Measurements from ENCODE around the gene YAP1. TPM values are rescaled to one million over a fixed set of nuclear protein-coding genes. Genes with fewer than 3 reads are reported as not detected.
A peak's percentile ranks its signal among the peaks of the same experiment; 100 is the strongest.
"Not testable (repeated sequence)": the region's sequence is repeated elsewhere in the genome, so short reads cannot be mapped to it uniquely, and the experiment has no call there.

The YAP1 gene
- total RNA-seq, 1 experiment from 2014 or later, result 158 TPM

- POLR2A ChIA-PET, result interaction anchor here (0.6 to 8.9 kb wide), 3 partner anchors 8 to 346 kb away, joined by 3 to 155 read pairs (median 4); partner anchors contain the start of gene CEP126
- no TSS peak for BruUV-seq (replicated peaks)
These were observed 150.0 kb downstream of the YAP1 start for GRCh38 chr11:102260241-102260640.

GRCh38 chr11:102263379-102264003, 153.2 kb downstream of the YAP1 start:
- Mint-ChIP-seq H3K27me3 (ENCODE audit: insufficient read depth, unreplicated experiment) (no peaks in the 10 kb centered on the region), H3K36me3 (ENCODE audit: insufficient read depth, unreplicated experiment) (no peaks in the 10 kb centered on the region), H3K27ac (ENCODE audit: low read depth, unreplicated experiment) (no peak overlapping the region), H3K4me1 (ENCODE audit: insufficient read depth, unreplicated experiment) (peaks cover 9% of the 10 kb centered on the region), H3K9me3 (ENCODE audit: unreplicated experiment) (no peaks in the 10 kb centered on the region), H3K4me3 (ENCODE audit: unreplicated experiment) (no peak overlapping the region)
- POLR2A ChIA-PET, result interaction anchor here (0.6 to 1.0 kb wide), 2 partner anchors 9 to 40 kb away, joined by 3 to 4 read pairs; no protein-coding TSS in a partner anchor
- TF ChIP-seq, protein P1, sequence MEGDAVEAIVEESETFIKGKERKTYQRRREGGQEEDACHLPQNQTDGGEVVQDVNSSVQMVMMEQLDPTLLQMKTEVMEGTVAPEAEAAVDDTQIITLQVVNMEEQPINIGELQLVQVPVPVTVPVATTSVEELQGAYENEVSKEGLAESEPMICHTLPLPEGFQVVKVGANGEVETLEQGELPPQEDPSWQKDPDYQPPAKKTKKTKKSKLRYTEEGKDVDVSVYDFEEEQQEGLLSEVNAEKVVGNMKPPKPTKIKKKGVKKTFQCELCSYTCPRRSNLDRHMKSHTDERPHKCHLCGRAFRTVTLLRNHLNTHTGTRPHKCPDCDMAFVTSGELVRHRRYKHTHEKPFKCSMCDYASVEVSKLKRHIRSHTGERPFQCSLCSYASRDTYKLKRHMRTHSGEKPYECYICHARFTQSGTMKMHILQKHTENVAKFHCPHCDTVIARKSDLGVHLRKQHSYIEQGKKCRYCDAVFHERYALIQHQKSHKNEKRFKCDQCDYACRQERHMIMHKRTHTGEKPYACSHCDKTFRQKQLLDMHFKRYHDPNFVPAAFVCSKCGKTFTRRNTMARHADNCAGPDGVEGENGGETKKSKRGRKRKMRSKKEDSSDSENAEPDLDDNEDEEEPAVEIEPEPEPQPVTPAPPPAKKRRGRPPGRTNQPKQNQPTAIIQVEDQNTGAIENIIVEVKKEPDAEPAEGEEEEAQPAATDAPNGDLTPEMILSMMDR (IDR thresholded peaks at IDR 0.05; ENCODE audit: unreplicated experiment), result no peak
- CTCF ChIA-PET, result no interaction called here
- intact Hi-C loops (cut with micrococcal nuclease), result no loop called here
- BruUV-seq (replicated peaks), result no TSS peak
- DNase-seq (ENCODE audit: unreplicated experiment), result no peak

More at GRCh38 chr11:102260241-102260640, 150.0 kb downstream of the YAP1 start:
- DNase-seq (ENCODE audit: unreplicated experiment), result no peak
- CTCF ChIA-PET, result interaction anchor here (0.6 to 2.7 kb wide), 4 partner anchors 8 to 399 kb away, joined by 3 to 13 read pairs (median 4); no protein-coding TSS in a partner anchor
- intact Hi-C loops (cut with micrococcal nuclease), result no loop called here
- TF ChIP-seq, protein P1 (IDR thresholded peaks at IDR 0.05; ENCODE audit: unreplicated experiment), result no peak
- H3K4me3 Mint-ChIP-seq (ENCODE audit: unreplicated experiment), result no peak overlapping the region
- H3K27me3 Mint-ChIP-seq (ENCODE audit: insufficient read depth, unreplicated experiment), result no peaks in the 10 kb centered on the region
- no peak overlapping the region for H3K27ac Mint-ChIP-seq (ENCODE audit: low read depth, unreplicated experiment)
- H3K9me3 Mint-ChIP-seq (ENCODE audit: unreplicated experiment), result no peaks in the 10 kb centered on the region
- no peaks in the 10 kb centered on the region for H3K36me3 Mint-ChIP-seq (ENCODE audit: insufficient read depth, unreplicated experiment)
- peaks cover 13% of the 10 kb centered on the region for H3K4me1 Mint-ChIP-seq (ENCODE audit: insufficient read depth, unreplicated experiment)

DNA sequence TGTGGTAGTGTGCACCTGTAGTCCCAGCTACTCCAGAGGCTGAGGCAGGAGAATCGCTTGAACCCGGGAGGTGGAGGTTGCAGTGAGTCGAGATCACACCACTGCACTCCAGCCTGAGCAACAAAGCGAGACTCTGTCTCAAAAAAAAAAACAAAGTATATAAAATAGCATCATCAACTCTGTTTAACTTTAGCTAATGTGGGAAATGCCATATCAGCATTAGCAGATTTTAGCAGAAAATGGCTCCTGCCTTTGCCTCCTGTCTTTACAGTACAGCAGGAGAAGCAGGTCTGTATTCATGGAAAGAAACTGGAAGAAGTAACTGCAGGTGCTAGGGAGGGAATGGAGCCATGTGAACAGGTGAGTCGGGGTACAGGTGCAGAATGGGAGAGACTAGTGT, 154.5 kb downstream of the YAP1 start:
- H3K27me3 Mint-ChIP-seq (ENCODE audit: insufficient read depth, unreplicated experiment); H3K36me3 Mint-ChIP-seq (ENCODE audit: insufficient read depth, unreplicated experiment); H3K4me3 Mint-ChIP-seq (ENCODE audit: unreplicated experiment); H3K9me3 Mint-ChIP-seq (ENCODE audit: unreplicated experiment); H3K27ac Mint-ChIP-seq (ENCODE audit: low read depth, unreplicated experiment); DNase-seq (ENCODE audit: unreplicated experiment); BruUV-seq (replicated peaks): not testable (repeated sequence)
- ChIA-PET POLR2A (interaction anchor here (1.1 kb wide), 1 partner anchor 107 kb away, joined by 4 read pairs; no protein-coding TSS in a partner anchor), CTCF (interaction anchor here (0.7 kb wide), 2 partner anchors 34 to 796 kb away, joined by 3 read pairs; no protein-coding TSS in a partner anchor)
- intact Hi-C loops (cut with micrococcal nuclease), result loop anchor here (5.0 kb wide), 1 partner anchor 37 kb away; no protein-coding TSS in a partner anchor
- H3K4me1 Mint-ChIP-seq (ENCODE audit: insufficient read depth, unreplicated experiment), result peaks cover 18% of the 10 kb centered on the region

GRCh38 chr11:102266099-102266498, 155.9 kb downstream of the YAP1 start:
- Mint-ChIP-seq H3K9me3 (ENCODE audit: unreplicated experiment) (no peaks in the 10 kb centered on the region), H3K4me1 (ENCODE audit: insufficient read depth, unreplicated experiment) (peaks cover 23% of the 10 kb centered on the region), H3K36me3 (ENCODE audit: insufficient read depth, unreplicated experiment) (no peaks in the 10 kb centered on the region), H3K27ac (ENCODE audit: low read depth, unreplicated experiment) (peak overlapping the region; percentile 59), H3K27me3 (ENCODE audit: insufficient read depth, unreplicated experiment) (no peaks in the 10 kb centered on the region), H3K4me3 (ENCODE audit: unreplicated experiment) (no peak overlapping the region)
- intact Hi-C loops (cut with micrococcal nuclease), result loop anchor here (5.0 kb wide), 1 partner anchor 39 kb away; no protein-coding TSS in a partner anchor
- TF ChIP-seq, protein P1 (IDR thresholded peaks at IDR 0.05; ENCODE audit: unreplicated experiment), result no peak
- ChIA-PET POLR2A (interaction anchor here (0.7 to 5.8 kb wide), 4 partner anchors 10 to 152 kb away, joined by 3 to 155 read pairs (median 3); no protein-coding TSS in a partner anchor), CTCF (interaction anchor here (0.6 to 1.0 kb wide), 2 partner anchors 39 to 405 kb away, joined by 3 read pairs; no protein-coding TSS in a partner anchor)
- no TSS peak for BruUV-seq (replicated peaks)
- DNase-seq (ENCODE audit: unreplicated experiment), result no peak

Data from MCF 10A (cell line).